Measurements from ENCODE around the gene LCLAT1.

- no peak for TF ChIP-seq CTCF (conservative IDR thresholded peaks at IDR 0.05 in 1 of 2, IDR thresholded peaks at IDR 0.05 in 1 of 2; ENCODE audit: extremely low read depth in 1 of 2, insufficient read depth in 1 of 2, low read depth in 1 of 2, low read length in 2 of 2)
- TF ChIP-seq EZH2 (IDR thresholded peaks at IDR 0.05; ENCODE audit: borderline replicate concordance, low read length) = no peak
Observed at GRCh38 chr2:30519796-30520195, 72.8 kb downstream of the LCLAT1 start.

Data from mammary epithelial cell (primary cell).